Retinal pigment epithelial cell (primary cell): Measurements from ENCODE around the gene SRGAP3.

Source experiments
- DNase-seq: peaks from one replicate; pipeline ENCODE4 v3.0.0-alpha.2; 2010; ENCODE audit warnings: low read depth
- H3K4me3 ChIP-seq: 2 replicates; pipeline ENCODE4 v1.5.1; 2011; ENCODE audit warnings: mild to moderate bottlenecking, low read length, control low read depth, moderate library complexity
- TF ChIP-seq, protein P1 (sequence below): conservative IDR thresholded peaks from 2 replicates; pipeline ENCODE4 v1.5.1; 2011; ENCODE audit warnings: low read depth, low read length, control low read depth, inconsistent platforms

The SRGAP3 gene

GRCh38 chr3:8980756-8981257, 268.6 kb downstream of the SRGAP3 start:
- H3K4me3 ChIP-seq: no peak overlapping the region
- DNase-seq: no peak
- TF ChIP-seq, protein P1, sequence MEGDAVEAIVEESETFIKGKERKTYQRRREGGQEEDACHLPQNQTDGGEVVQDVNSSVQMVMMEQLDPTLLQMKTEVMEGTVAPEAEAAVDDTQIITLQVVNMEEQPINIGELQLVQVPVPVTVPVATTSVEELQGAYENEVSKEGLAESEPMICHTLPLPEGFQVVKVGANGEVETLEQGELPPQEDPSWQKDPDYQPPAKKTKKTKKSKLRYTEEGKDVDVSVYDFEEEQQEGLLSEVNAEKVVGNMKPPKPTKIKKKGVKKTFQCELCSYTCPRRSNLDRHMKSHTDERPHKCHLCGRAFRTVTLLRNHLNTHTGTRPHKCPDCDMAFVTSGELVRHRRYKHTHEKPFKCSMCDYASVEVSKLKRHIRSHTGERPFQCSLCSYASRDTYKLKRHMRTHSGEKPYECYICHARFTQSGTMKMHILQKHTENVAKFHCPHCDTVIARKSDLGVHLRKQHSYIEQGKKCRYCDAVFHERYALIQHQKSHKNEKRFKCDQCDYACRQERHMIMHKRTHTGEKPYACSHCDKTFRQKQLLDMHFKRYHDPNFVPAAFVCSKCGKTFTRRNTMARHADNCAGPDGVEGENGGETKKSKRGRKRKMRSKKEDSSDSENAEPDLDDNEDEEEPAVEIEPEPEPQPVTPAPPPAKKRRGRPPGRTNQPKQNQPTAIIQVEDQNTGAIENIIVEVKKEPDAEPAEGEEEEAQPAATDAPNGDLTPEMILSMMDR: no peak

DNA sequence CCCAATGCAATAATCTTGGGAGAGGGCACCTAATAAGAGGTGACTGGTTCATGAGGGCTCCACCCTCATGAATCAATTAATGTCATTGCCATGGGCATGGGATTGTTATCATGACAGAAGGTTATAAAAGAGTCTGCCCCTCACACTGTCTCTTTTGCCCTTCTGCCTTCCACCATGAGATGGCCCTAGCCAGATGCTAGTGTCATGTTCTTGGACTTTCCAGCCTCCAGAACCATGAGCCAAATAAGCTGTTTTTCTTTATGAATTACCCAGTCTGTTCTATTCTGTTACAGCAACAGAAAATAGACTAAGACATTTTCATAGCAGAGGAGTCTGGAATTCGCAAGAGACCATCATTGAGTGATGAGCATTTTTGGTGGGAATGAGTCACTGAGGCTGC, 270.2 kb downstream of the SRGAP3 start:
- no peak for DNase-seq
- TF ChIP-seq, protein P1: no peak
- H3K4me3 ChIP-seq: no peak overlapping the region

- TF ChIP-seq, protein P1: no peak
- DNase-seq: no peak
- no peak overlapping the region for H3K4me3 ChIP-seq
These were observed 270.9 kb downstream of the SRGAP3 start for GRCh38 chr3:8978551-8978950.

DNA sequence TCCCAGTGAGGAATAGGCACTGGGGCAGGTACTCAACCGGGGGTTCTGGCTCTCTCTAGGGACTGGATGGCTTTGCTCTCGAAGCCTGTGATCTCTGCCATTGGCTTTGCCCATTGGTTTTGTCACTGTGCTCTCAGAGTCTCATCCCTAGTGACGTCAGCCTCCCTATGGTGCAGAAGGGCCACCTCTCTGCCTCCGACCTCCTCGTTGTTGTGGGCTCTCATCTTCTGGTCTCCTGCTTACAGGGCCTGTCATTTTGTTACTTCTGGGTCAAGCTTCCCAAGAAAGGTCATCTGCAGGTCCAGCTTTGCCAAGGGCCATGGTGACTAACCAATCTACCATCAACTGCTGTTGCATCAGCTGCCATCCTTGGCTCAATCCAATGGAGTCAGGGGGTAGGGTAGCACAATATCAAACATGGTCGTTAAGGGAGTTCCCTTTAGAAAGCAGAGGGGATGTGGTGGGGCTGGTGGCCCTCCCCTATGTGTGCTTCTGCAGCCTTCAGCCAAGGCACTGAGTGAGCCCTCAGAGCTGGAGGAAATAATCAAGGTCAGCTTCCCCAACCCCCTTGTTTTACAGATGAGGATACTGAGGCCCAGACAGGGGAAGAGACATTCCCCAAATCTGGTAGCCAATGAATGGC, 272.8 kb downstream of the SRGAP3 start:
- no peak overlapping the region for H3K4me3 ChIP-seq
- TF ChIP-seq, protein P1: no peak
- no peak for DNase-seq

DNA sequence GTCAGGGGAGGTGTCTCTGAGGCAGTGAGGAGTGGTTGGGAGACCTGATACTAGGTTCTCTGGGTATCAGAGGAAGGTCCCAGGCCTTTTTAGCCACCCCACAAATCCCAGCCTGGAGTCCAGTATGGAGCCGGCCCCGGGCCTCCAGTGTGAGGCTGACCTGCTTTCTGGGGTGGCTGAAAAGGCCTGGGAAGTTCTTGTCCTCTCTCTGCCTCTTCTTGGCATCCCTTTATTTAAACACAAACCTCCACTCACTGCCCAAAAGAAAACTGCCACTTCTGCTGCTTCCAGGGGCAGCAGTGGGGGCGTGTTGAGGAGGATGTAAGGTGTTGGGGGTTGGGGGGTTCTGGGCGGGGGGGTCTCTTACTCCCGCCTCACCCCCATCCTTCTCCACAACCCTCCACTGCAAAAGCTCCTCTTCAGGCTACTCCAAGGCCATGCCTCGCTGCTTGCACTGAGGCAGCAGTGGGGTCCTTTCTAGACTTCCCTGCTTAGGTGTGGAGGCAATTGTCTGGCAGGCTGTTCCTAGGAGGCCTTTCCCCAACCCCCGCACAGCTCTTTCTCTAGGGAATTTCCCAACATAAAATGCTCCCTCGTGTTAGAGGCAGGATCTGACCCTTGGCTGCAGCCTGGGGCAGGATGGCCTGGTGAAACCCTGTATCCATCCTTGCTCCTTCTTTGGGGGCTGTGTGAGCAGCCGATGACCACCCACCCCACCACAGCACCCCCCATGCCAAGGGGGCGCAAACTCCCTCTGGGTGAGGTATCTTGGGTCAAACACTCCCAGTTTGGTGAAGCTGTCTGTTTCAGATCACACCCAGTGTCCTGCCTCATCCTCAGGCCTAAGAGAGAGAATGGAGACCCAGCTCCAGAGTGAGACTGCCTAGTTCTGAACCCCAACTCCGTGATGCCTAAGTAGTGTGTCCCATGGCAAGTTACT, 274.1 kb downstream of the SRGAP3 start:
- H3K4me3 ChIP-seq: no peak overlapping the region
- TF ChIP-seq, protein P1: no peak
- DNase-seq: no peak

- DNase-seq: no peak
- no peak overlapping the region for H3K4me3 ChIP-seq
- TF ChIP-seq, protein P1: no peak
These were observed 275.0 kb downstream of the SRGAP3 start for GRCh38 chr3:8974458-8974857.
